ENCODE data around the gene MBNL2. TPM values are rescaled to one million over a fixed set of nuclear protein-coding genes. Genes with fewer than 3 reads are reported as not detected.

The MBNL2 gene
- total RNA-seq, 1 donor = 69.8 TPM

GRCh38 chr13:97381189-97381588, 159.1 kb downstream of the MBNL2 start:
- no peak overlapping the region for H3K27ac ChIP-seq (ENCODE audit: low read depth, low read length)
- no peak overlapping the region for H3K4me2 ChIP-seq (ENCODE audit: insufficient read depth, low read length)
- H2AFZ ChIP-seq (ENCODE audit: low read length) = no peak overlapping the region
- no peaks in the 10 kb centered on the region for H3K27me3 ChIP-seq (ENCODE audit: insufficient read depth, low read length)
- peaks cover 10% of the 10 kb centered on the region for H3K36me3 ChIP-seq (ENCODE audit: insufficient read depth, low read length)
- no peaks in the 10 kb centered on the region for H3K9me3 ChIP-seq (ENCODE audit: low read depth, low read length)
- no peaks in the 10 kb centered on the region for H3K79me2 ChIP-seq (ENCODE audit: insufficient read depth, low read length)
- peaks cover 8% of the 10 kb centered on the region for H3K4me1 ChIP-seq (ENCODE audit: insufficient read depth, low read length)
- H3K4me3 ChIP-seq (ENCODE audit: insufficient read depth, low read length) = no peak overlapping the region
- peaks cover 11% of the 10 kb centered on the region for H4K20me1 ChIP-seq (ENCODE audit: insufficient read depth, low read length)
- DNase-seq (ENCODE audit: insufficient read length, low spot score, missing footprints) = no peak
- no peak for TF ChIP-seq CTCF (IDR thresholded peaks at IDR 0.05; ENCODE audit: extremely low read depth, low read depth, low read length)

GRCh38 chr13:97382276-97382675, 160.1 kb downstream of the MBNL2 start:
- peaks cover 5% of the 10 kb centered on the region for H3K36me3 ChIP-seq (ENCODE audit: insufficient read depth, low read length)
- no peaks in the 10 kb centered on the region for H3K9me3 ChIP-seq (ENCODE audit: low read depth, low read length)
- no peak overlapping the region for H2AFZ ChIP-seq (ENCODE audit: low read length)
- no peak for TF ChIP-seq CTCF (IDR thresholded peaks at IDR 0.05; ENCODE audit: extremely low read depth, low read depth, low read length)
- no peak overlapping the region for H3K4me2 ChIP-seq (ENCODE audit: insufficient read depth, low read length)
- DNase-seq (ENCODE audit: insufficient read length, low spot score, missing footprints) = no peak
- no peaks in the 10 kb centered on the region for H3K27me3 ChIP-seq (ENCODE audit: insufficient read depth, low read length)
- peaks cover 10% of the 10 kb centered on the region for H4K20me1 ChIP-seq (ENCODE audit: insufficient read depth, low read length)
- H3K79me2 ChIP-seq (ENCODE audit: insufficient read depth, low read length) = no peaks in the 10 kb centered on the region
- H3K27ac ChIP-seq (ENCODE audit: low read depth, low read length) = no peak overlapping the region
- peaks cover 8% of the 10 kb centered on the region for H3K4me1 ChIP-seq (ENCODE audit: insufficient read depth, low read length)
- H3K4me3 ChIP-seq (ENCODE audit: insufficient read depth, low read length) = no peak overlapping the region

GRCh38 chr13:97384371-97384770, 162.2 kb downstream of the MBNL2 start:
- H3K36me3 ChIP-seq (ENCODE audit: insufficient read depth, low read length) = peaks cover 11% of the 10 kb centered on the region
- H4K20me1 ChIP-seq (ENCODE audit: insufficient read depth, low read length) = peaks cover 5% of the 10 kb centered on the region
- H3K9me3 ChIP-seq (ENCODE audit: low read depth, low read length) = no peaks in the 10 kb centered on the region
- no peak overlapping the region for H2AFZ ChIP-seq (ENCODE audit: low read length)
- DNase-seq (ENCODE audit: insufficient read length, low spot score, missing footprints) = no peak
- TF ChIP-seq CTCF (IDR thresholded peaks at IDR 0.05; ENCODE audit: extremely low read depth, low read depth, low read length) = no peak
- no peak overlapping the region for H3K4me3 ChIP-seq (ENCODE audit: insufficient read depth, low read length)
- H3K4me1 ChIP-seq (ENCODE audit: insufficient read depth, low read length) = peaks cover 8% of the 10 kb centered on the region
- H3K27ac ChIP-seq (ENCODE audit: low read depth, low read length) = no peak overlapping the region
- H3K79me2 ChIP-seq (ENCODE audit: insufficient read depth, low read length) = no peaks in the 10 kb centered on the region
- no peaks in the 10 kb centered on the region for H3K27me3 ChIP-seq (ENCODE audit: insufficient read depth, low read length)
- no peak overlapping the region for H3K4me2 ChIP-seq (ENCODE audit: insufficient read depth, low read length)

GRCh38 chr13:97385146-97385545, 163.0 kb downstream of the MBNL2 start:
- DNase-seq (ENCODE audit: insufficient read length, low spot score, missing footprints) = no peak
- peaks cover 5% of the 10 kb centered on the region for H4K20me1 ChIP-seq (ENCODE audit: insufficient read depth, low read length)
- no peak for TF ChIP-seq CTCF (IDR thresholded peaks at IDR 0.05; ENCODE audit: extremely low read depth, low read depth, low read length)
- H3K9me3 ChIP-seq (ENCODE audit: low read depth, low read length) = no peaks in the 10 kb centered on the region
- peaks cover 8% of the 10 kb centered on the region for H3K4me1 ChIP-seq (ENCODE audit: insufficient read depth, low read length)
- H3K27me3 ChIP-seq (ENCODE audit: insufficient read depth, low read length) = no peaks in the 10 kb centered on the region
- H3K4me2 ChIP-seq (ENCODE audit: insufficient read depth, low read length) = no peak overlapping the region
- H3K4me3 ChIP-seq (ENCODE audit: insufficient read depth, low read length) = no peak overlapping the region
- H3K36me3 ChIP-seq (ENCODE audit: insufficient read depth, low read length) = peaks cover 11% of the 10 kb centered on the region
- H2AFZ ChIP-seq (ENCODE audit: low read length) = no peak overlapping the region
- H3K79me2 ChIP-seq (ENCODE audit: insufficient read depth, low read length) = no peaks in the 10 kb centered on the region
- H3K27ac ChIP-seq (ENCODE audit: low read depth, low read length) = no peak overlapping the region

Measured in osteoblast (primary cell).